ENCODE data around the gene HTR7.
"Not testable (repeated sequence)": the region's sequence is repeated elsewhere in the genome, so short reads cannot be mapped to it uniquely, and the experiment has no call there.

The HTR7 gene

DNA sequence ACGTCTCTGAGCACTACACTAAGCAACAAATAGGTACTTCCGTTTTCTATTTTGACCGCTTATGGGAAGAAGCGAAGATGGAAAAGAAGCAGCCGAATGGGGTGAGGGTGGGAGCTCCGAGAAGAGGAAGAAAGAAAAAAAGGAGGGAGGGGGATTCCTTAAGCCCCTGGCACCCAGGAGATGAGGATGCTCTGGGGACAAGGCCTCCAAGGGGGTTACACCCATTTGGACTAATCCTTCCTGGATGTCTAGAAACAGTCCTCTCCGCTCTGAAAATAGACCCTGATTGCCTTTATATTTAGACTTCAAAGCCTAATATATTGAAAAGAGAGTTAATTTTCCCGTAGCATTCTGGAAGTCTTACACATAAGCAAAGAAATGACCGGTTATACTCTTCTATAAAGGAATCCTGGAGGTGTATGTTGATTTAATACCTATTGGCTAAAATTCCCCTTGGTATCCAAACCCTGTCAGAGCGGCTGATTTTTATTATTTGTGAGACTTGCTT lies 676 bp upstream of the HTR7 start:
- peak in 1 of 51 donors; percentile 9 for DNase-seq

DNA sequence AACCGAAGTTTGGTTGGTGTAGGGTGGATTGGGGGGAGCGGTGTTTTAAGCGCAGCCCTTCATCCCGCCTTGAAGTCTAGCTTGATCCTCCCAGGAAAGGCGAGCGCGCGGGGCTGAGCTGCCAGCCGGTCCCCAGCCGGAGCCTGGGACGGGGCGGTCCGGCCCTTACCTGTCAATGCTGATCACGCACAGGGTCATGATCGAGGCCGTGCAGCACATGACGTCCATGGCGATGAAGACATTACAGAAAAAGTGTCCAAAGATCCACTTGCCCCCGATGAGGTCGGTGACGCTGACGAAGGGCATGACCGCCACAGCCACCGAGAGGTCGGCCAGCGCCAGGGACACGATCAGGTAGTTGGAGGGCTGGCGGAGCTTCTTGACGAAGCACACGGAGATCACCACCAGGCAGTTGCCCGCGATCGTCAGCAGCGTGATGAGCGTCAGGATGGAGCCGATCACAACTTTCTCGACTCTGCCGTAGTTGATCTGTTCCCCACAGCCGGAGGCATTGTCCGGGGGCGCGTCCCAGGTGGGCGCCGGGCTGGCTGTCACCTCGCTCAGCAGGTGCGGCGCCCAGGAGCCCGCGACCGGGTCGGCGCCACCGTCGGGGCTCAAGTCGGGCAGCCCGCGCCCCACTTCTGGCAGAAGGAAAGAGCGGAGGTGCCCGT lies 740 bp downstream of the HTR7 start:
- no peak for DNase-seq

DNA sequence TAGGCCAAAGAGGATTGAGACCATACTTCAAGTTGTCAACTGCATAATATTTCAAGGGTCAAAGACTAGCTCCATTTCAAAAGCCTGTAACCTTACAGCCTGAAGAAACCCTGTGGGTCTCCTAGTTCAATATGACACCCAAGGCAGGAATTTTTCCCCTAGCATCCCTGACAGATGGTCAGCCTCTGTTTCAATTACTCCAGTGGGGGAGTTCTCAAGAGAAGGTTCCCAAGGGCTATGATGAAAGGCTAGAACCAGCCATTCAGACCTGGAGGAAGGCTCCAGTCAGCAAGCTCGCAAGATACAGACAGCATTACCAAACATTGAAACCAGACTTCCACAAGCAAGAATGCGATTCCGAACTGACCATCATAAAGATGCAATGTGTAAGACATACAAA lies 1.6 kb downstream of the HTR7 start:
- DNase-seq = no peak

GRCh38 chr10:90855126-90855525 lies 2.7 kb downstream of the HTR7 start:
- DNase-seq = no peak

DNA sequence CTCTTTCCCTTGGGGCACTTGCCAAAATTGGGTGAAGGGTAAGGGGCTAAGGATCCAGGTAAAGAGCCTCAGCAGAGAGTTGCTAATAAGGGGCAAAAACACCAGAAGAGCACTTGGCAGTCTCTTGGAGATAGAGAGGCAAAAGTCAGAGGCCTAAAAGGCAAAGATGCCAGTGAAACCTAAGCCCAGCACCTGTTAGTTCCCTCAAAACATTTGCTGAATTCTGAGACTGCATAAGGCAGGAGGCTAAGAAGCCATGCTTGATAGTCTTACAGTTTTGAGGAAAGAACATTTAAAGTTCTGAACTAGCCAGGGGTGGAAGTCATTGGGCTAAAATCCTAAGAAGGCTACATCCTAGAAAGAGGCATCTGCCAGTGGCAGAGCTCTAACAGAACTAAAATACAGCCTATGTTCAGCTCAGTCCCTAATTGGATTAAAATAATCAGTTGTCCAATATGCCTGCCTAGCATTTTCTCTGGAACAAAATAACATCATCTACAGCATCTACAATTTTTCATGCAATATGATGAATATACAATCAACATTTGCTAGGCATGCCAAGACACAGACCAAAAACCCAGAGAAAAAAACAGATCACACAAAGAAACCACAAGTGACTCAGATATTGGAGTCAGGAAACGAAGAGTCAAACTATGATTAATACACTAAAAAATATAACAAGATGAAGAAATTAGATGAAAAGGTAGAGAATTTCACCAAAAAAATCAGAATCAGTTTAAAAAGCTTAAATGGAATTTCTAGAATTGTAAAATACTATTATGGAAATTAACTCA lies 7.7 kb downstream of the HTR7 start:
- DNase-seq = no peak

GRCh38 chr10:90847436-90847835 lies 10.4 kb downstream of the HTR7 start:
- no peak for DNase-seq

DNA sequence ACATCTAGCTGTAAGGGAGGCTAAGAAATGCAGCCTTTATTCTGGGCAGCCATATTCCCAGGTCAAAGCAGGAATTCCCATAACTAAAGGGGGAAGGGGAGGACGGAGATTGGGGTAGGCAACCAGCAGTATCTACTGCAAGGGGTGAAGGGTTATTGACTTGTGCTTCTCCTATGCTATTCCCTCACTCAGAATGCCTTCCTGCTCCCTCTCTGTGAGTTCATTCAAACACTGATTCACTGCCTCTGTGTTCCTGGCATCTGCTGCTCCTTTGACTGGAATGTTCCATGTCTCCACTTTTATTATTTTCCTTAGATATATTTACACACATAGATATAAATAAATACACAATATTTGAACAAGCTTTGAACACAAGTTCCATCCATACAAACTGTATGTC lies 11.1 kb downstream of the HTR7 start:
- DNase-seq = no peak

DNA sequence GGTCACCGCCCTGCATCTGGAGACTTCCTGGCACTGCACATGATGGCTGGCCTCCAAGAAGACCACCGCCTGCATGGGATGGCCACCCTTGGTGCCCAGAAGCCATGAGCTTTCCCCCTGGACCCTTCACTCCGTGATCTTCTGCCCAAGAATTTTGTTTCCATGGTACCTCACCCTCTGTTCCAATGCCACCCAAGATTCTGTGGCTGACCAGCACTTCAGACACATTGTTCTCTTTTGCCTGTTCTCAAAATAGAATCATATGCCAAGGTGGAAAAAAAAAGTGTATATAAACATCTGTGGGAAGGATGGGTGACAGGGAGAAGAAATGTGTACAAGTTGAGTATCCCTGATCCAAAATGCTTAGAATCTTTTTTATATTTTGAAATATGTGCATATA lies 12.1 kb downstream of the HTR7 start:
- DNase-seq = no peak

GRCh38 chr10:90842725-90843124 lies 15.1 kb downstream of the HTR7 start:
- DNase-seq = no peak

DNA sequence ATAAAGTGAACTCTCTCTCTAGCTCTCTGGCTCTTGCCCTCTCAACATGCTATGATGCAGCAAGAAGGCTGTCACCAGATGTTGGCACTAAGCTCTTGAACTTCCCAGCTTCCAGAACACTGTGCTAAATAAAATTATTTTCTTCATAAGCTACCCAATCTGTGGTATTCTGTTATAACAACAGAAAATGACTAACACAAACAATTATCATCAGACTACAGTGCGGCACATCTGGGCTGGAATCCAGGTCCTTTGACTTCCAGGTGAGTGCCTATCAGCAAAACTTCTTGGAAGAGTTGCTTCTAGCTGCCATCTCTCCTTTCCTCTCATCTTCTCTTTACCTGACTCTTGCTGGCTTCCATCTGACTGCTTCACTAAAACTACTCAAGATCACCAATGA lies 20.4 kb downstream of the HTR7 start:
- DNase-seq = no peak

GRCh38 chr10:90834326-90834725 lies 23.5 kb downstream of the HTR7 start:
- DNase-seq = no peak

DNA sequence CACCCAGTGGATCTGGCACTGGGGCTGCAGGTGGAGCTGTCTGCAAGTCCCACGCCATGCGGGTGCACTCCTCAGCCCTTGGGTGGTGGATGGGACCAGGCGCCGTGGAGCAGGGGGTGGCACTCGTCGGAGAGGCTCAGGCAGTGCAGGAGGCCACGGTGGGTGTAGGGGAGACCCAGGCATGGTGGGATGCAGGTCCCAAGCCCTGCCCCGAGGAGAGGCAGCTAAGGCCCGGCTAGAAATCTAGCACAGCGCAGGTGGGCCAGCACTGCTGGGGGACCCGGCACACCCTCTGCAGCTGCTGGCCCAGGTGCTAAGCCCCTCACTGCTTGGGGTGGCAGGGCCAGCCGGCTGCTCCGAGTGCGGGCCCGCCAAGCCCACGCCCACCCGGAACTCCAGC lies 25.7 kb downstream of the HTR7 start:
- DNase-seq = no peak

GRCh38 chr10:90822508-90822907 lies 35.3 kb downstream of the HTR7 start:
- DNase-seq = no peak

DNA sequence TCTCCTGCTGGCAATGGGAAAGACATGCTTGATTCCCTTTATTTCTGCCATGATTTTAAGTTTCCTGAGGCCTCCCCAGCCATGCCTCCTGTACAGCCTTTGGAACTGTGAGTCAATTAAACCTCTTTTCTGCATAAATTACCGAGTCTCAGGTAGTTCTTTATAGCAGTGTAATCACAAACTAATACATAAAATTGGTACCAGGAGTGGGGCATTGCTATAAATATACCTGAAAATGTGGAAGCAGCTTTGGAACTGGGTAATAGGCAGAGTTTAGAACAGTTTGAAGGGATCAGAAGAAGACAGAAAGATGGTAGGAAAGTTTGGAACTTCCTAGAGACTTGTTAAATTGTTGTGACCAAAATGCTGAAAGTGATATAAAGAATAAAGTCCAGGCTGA lies 36.0 kb downstream of the HTR7 start:
- DNase-seq = not testable (repeated sequence)

DNA sequence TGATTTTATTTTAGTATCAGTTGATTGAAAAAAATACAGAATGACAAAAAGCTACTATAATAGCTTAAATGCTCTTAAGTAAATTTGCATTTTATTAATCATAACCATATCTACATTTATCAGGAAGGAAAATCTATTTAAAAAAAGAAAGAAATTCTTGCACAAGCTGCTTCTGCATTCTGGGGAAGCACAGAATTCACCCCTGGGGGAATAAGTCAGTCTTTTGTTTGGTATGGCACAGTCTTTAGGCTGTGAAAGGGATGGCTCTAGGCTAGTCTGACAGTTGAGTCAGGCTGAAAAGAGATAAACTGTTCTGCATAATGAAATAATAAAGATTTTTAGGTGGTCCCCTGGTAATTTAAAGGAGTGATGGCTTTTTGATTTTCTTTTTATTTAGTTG lies 37.9 kb downstream of the HTR7 start:
- DNase-seq = no peak

- no peak for DNase-seq
Measured at GRCh38 chr10:90818736-90819135, 39.1 kb downstream of the HTR7 start.

GRCh38 chr10:90817128-90817889 lies 40.5 kb downstream of the HTR7 start:
- no peak for DNase-seq

DNA sequence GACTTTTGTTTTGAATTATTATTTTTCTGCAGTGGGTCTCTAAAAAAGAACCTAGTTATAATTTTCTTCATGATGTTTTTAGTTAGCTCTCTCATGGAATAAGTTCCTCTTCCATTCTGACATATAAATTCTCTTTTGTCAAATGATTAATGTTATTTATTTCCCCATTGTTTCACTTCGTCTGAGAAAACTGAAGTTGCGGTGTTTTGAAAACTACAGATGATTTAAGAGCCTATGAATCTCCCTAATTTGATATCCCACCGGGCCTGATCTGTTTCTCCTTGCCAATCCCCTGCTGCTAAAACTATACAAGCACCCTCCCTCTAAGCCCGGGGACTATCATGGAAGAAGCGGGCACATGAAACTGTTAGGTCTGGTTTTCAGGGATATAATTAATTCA lies 41.4 kb downstream of the HTR7 start:
- DNase-seq = no peak

- DNase-seq = no peak
Measured at GRCh38 chr10:90813594-90814365, 44.1 kb downstream of the HTR7 start.

DNA sequence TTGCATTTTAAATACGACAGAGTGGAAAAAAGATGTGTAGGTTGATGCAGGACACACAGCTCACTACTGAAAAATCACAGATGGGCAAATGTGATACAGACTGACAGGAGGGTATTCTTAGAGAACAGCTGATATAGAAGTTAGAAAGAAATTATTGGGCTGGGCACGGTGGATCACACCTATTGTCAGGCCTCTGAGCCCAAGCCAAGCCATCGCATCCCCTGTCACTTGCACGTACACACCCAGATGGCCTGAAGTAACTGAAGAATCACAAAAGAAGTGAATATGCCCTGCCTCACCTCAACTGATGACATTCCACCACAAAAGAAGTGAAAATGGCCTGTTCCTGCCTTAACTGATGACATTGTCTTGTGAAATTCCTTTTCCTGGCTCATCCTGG lies 50.7 kb downstream of the HTR7 start:
- not testable (repeated sequence) for DNase-seq

- no peak for DNase-seq
Measured at GRCh38 chr10:90806677-90807076, 51.2 kb downstream of the HTR7 start.

- no peak for DNase-seq
Measured at GRCh38 chr10:90805206-90805605, 52.6 kb downstream of the HTR7 start.
